Daoy (cell line): ENCODE data around the gene SPTLC1. TPM values are rescaled to one million over a fixed set of nuclear protein-coding genes. Genes with fewer than 3 reads are reported as not detected.

Experiments used
- total RNA-seq: library from RNA; depleted of rRNA; stranded (reverse); fragments of >200 nt; shearing (Covaris generic); gene quantifications from 2 replicates; pipeline ENCODE4 v1.2.3, GENCODE V29; 2014; rRNA removed

SPTLC1 gene
- total RNA-seq, 1 experiment from 2014 or later: 109 TPM

Other genes with a start within 250 kb of the SPTLC1 start
- gene ROR2, start 165.2 kb downstream of the SPTLC1 start, total RNA-seq: 1.8 and 2.8 TPM in 2 replicates
- gene IARS1, start 178.3 kb upstream of the SPTLC1 start, total RNA-seq: 275 and 302 TPM in 2 replicates
- gene NOL8, start 209.9 kb upstream of the SPTLC1 start, total RNA-seq: 31.9 and 44.3 TPM in 2 replicates
- 7.6 and 12.7 TPM in 2 replicates for gene CENPP, start 210.5 kb upstream of the SPTLC1 start, total RNA-seq